ENCODE measurements around the gene SPOCK2. TPM values are rescaled to one million over a fixed set of nuclear protein-coding genes. Genes with fewer than 3 reads are reported as not detected.

SPOCK2 gene
- total RNA-seq, 1 donor from 2014 or later = 8.6 TPM

- peaks cover 14% of the 10 kb centered on the region for H3K36me3 ChIP-seq
- DNase-seq = no peak
- H3K4me1 ChIP-seq = peaks cover 35% of the 10 kb centered on the region
- peak overlapping the region; percentile 47 for H3K27ac ChIP-seq (replicated peaks)
- H3K9me3 ChIP-seq (replicated peaks) = no peaks in the 10 kb centered on the region
- intact Hi-C loops (cut with micrococcal nuclease) = loop anchor here (10.0 kb wide), 1 partner anchor 210 kb away; no protein-coding TSS in a partner anchor
- H3K27me3 ChIP-seq (ENCODE audit: low read depth) = no peaks in the 10 kb centered on the region
- H3K4me3 ChIP-seq = no peak overlapping the region
- no peak for TF ChIP-seq CTCF (IDR thresholded peaks at IDR 0.05; ENCODE audit: borderline replicate concordance)
These were observed 36.0 kb upstream of the SPOCK2 start for GRCh38 chr10:72124381-72124780.

GRCh38 chr10:72123616-72124015 lies 35.3 kb upstream of the SPOCK2 start:
- Histone ChIP-seq H3K4me1 (peaks cover 35% of the 10 kb centered on the region), H3K27me3 (ENCODE audit: low read depth) (no peaks in the 10 kb centered on the region), H3K27ac (replicated peaks) (peak overlapping the region; percentile 47), H3K9me3 (replicated peaks) (no peaks in the 10 kb centered on the region), H3K36me3 (peaks cover 15% of the 10 kb centered on the region), H3K4me3 (no peak overlapping the region)
- intact Hi-C loops (cut with micrococcal nuclease) = loop anchor here (10.0 kb wide), 1 partner anchor 211 kb away; no protein-coding TSS in a partner anchor
- no peak for DNase-seq
- TF ChIP-seq CTCF (IDR thresholded peaks at IDR 0.05; ENCODE audit: borderline replicate concordance) = no peak

GRCh38 chr10:72122221-72122620 lies 33.9 kb upstream of the SPOCK2 start:
- no peak for TF ChIP-seq CTCF (IDR thresholded peaks at IDR 0.05; ENCODE audit: borderline replicate concordance)
- no peak for DNase-seq

GRCh38 chr10:72121389-72121788 lies 33.0 kb upstream of the SPOCK2 start:
- no peak overlapping the region for H3K27ac ChIP-seq (replicated peaks)
- TF ChIP-seq CTCF (IDR thresholded peaks at IDR 0.05; ENCODE audit: borderline replicate concordance) = no peak
- H3K4me1 ChIP-seq = peaks cover 31% of the 10 kb centered on the region
- no peak overlapping the region for H3K4me3 ChIP-seq
- intact Hi-C loops (cut with micrococcal nuclease) = loop anchor here (10.0 kb wide), 1 partner anchor 213 kb away; no protein-coding TSS in a partner anchor
- no peak for DNase-seq
- no peaks in the 10 kb centered on the region for H3K27me3 ChIP-seq (ENCODE audit: low read depth)
- H3K9me3 ChIP-seq (replicated peaks) = peaks cover 4% of the 10 kb centered on the region
- peaks cover 5% of the 10 kb centered on the region for H3K36me3 ChIP-seq

More at GRCh38 chr10:72122221-72122620, 33.9 kb upstream of the SPOCK2 start:
- intact Hi-C loops (cut with micrococcal nuclease) = loop anchor here (10.0 kb wide), 1 partner anchor 213 kb away; no protein-coding TSS in a partner anchor
- H3K9me3 ChIP-seq (replicated peaks) = no peaks in the 10 kb centered on the region
- no peak overlapping the region for H3K4me3 ChIP-seq
- H3K27ac ChIP-seq (replicated peaks) = no peak overlapping the region
- peaks cover 11% of the 10 kb centered on the region for H3K36me3 ChIP-seq
- H3K27me3 ChIP-seq (ENCODE audit: low read depth) = no peaks in the 10 kb centered on the region
- H3K4me1 ChIP-seq = peaks cover 35% of the 10 kb centered on the region

- intact Hi-C loops (cut with micrococcal nuclease) = no loop called here
- Histone ChIP-seq H3K36me3 (peaks cover 5% of the 10 kb centered on the region), H3K4me1 (peaks cover 21% of the 10 kb centered on the region), H3K27me3 (ENCODE audit: low read depth) (no peaks in the 10 kb centered on the region), H3K27ac (replicated peaks) (no peak overlapping the region), H3K9me3 (replicated peaks) (peaks cover 6% of the 10 kb centered on the region), H3K4me3 (no peak overlapping the region)
- DNase-seq = no peak
- TF ChIP-seq CTCF (IDR thresholded peaks at IDR 0.05; ENCODE audit: borderline replicate concordance) = no peak
These were observed 28.0 kb upstream of the SPOCK2 start for GRCh38 chr10:72116372-72116771.
